ENCODE data around the gene RBM24. TPM values are rescaled to one million over a fixed set of nuclear protein-coding genes. Genes with fewer than 3 reads are reported as not detected.

Gene RBM24
- polyA plus RNA-seq, 3 donors: not detected

DNA sequence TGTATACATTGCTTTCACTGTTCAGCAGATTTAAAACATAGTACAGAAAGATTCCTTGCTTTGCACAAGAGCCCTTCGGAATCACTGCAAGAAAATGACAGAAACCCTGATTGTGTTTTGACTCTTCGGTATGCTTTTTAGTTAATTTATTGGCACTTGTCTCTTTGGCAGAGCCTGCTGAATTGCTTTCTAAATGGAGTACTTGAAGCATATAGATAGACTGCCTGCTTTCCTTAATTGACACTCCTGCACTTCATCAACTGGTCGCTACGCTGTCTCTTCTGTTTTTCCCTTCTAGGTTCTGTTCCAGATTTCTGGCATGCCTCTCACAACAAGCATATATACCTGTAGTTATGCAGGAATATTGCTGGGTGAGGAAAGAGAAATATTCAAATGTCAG, 22.4 kb upstream of the RBM24 start:
- H3K27ac ChIP-seq (ENCODE audit: low read depth in 1 of 2, low read length in 2 of 2): no peak overlapping the region
- TF ChIP-seq, protein P1, sequence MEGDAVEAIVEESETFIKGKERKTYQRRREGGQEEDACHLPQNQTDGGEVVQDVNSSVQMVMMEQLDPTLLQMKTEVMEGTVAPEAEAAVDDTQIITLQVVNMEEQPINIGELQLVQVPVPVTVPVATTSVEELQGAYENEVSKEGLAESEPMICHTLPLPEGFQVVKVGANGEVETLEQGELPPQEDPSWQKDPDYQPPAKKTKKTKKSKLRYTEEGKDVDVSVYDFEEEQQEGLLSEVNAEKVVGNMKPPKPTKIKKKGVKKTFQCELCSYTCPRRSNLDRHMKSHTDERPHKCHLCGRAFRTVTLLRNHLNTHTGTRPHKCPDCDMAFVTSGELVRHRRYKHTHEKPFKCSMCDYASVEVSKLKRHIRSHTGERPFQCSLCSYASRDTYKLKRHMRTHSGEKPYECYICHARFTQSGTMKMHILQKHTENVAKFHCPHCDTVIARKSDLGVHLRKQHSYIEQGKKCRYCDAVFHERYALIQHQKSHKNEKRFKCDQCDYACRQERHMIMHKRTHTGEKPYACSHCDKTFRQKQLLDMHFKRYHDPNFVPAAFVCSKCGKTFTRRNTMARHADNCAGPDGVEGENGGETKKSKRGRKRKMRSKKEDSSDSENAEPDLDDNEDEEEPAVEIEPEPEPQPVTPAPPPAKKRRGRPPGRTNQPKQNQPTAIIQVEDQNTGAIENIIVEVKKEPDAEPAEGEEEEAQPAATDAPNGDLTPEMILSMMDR (IDR thresholded peaks at IDR 0.05): no peak
- H3K4me2 ChIP-seq (replicated peaks; ENCODE audit: extremely low read depth, low read length, poor library complexity, severe bottlenecking): no peak overlapping the region
- H3K4me3 ChIP-seq (replicated peaks in 1 of 3; ENCODE audit: low read depth in 2 of 3, low read length in 3 of 3): no peak overlapping the region
- Mint-ChIP-seq H3K4me1 (no peaks in the 10 kb centered on the region), H3K36me3 (no peaks in the 10 kb centered on the region), H3K27ac (no peak overlapping the region), H3K4me3 (no peak overlapping the region), H3K27me3 (ENCODE audit: low read depth in 3 of 3) (peaks cover 0 to 12% (median 10%) of the 10 kb centered on the region in 3 donors), H3K9me3 (peaks cover 0 to 8% (median 0%) of the 10 kb centered on the region in 7 donors)
- H3K4me1 ChIP-seq (ENCODE audit: control insufficient read depth in 1 of 2, insufficient read depth in 2 of 2, low read length in 2 of 2): no peaks in the 10 kb centered on the region
- H3K27me3 ChIP-seq (ENCODE audit: control insufficient read depth in 2 of 2, insufficient read depth in 2 of 2, low read length in 2 of 2): no peaks in the 10 kb centered on the region
- no peaks in the 10 kb centered on the region for H3K36me3 ChIP-seq (replicated peaks in 1 of 2; ENCODE audit: control insufficient read depth in 1 of 2, insufficient read depth in 2 of 2, low read length in 2 of 2)
- no peaks in the 10 kb centered on the region for H4K20me1 ChIP-seq (ENCODE audit: insufficient read depth, low read length)
- intact Hi-C loops (cut with micrococcal nuclease): no loop called here
- no peak overlapping the region for H3K9ac ChIP-seq (ENCODE audit: insufficient read depth, low read length, poor library complexity, severe bottlenecking)
- H3K9me3 ChIP-seq (replicated peaks in 1 of 2; ENCODE audit: control insufficient read depth in 1 of 2, insufficient read depth in 1 of 2, low read length in 2 of 2): no peaks in the 10 kb centered on the region
- DNase-seq: no peak
- H2AFZ ChIP-seq (ENCODE audit: insufficient read depth, low read depth, low read length, poor library complexity, severe bottlenecking): no peak overlapping the region
- no peaks in the 10 kb centered on the region for H3K79me2 ChIP-seq (ENCODE audit: insufficient read depth, low read length)
- WGBS (ENCODE audit: insufficient coverage): no CpG with 5 or more reads among the region's 4 CpGs

DNA sequence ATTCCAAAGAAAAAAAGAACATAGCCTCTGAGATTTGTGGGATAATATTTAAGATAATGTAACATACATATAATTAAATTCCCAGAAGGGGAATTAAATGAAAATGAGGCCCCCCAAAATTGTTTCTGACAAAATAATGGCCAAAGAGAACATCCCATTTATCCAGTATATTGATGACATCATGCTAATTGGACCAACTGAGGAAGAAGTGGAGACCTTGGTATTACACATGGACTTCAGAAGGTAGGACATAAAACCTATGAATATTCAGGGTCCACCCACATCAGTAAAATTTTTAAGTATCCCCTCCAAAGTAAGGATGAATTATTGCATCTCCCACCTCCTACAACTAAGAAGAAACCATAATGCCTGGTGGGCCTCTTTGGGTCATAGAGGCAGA, 15.6 kb upstream of the RBM24 start:
- H3K4me3 ChIP-seq (replicated peaks in 1 of 3; ENCODE audit: low read depth in 2 of 3, low read length in 3 of 3): no peak overlapping the region
- no peak overlapping the region for H2AFZ ChIP-seq (ENCODE audit: insufficient read depth, low read depth, low read length, poor library complexity, severe bottlenecking)
- no peaks in the 10 kb centered on the region for H3K79me2 ChIP-seq (ENCODE audit: insufficient read depth, low read length)
- Mint-ChIP-seq H3K27me3 (ENCODE audit: low read depth in 3 of 3) (peaks cover 3 to 9% (median 6%) of the 10 kb centered on the region in 3 donors), H3K9me3 (peaks cover 1 to 15% (median 5%) of the 10 kb centered on the region in 7 donors), H3K4me3 (no peak overlapping the region), H3K36me3 (no peaks in the 10 kb centered on the region), H3K27ac (no peak overlapping the region), H3K4me1 (no peaks in the 10 kb centered on the region)
- no peak for DNase-seq
- no peak overlapping the region for H3K9ac ChIP-seq (ENCODE audit: insufficient read depth, low read length, poor library complexity, severe bottlenecking)
- H3K4me2 ChIP-seq (replicated peaks; ENCODE audit: extremely low read depth, low read length, poor library complexity, severe bottlenecking): no peak overlapping the region
- H3K27me3 ChIP-seq (ENCODE audit: control insufficient read depth in 2 of 2, insufficient read depth in 2 of 2, low read length in 2 of 2): no peaks in the 10 kb centered on the region
- intact Hi-C loops (cut with micrococcal nuclease): no loop called here
- H3K36me3 ChIP-seq (replicated peaks in 1 of 2; ENCODE audit: control insufficient read depth in 1 of 2, insufficient read depth in 2 of 2, low read length in 2 of 2): no peaks in the 10 kb centered on the region
- H3K4me1 ChIP-seq (ENCODE audit: control insufficient read depth in 1 of 2, insufficient read depth in 2 of 2, low read length in 2 of 2): no peaks in the 10 kb centered on the region
- no peak overlapping the region for H3K27ac ChIP-seq (ENCODE audit: low read depth in 1 of 2, low read length in 2 of 2)
- TF ChIP-seq, protein P1 (IDR thresholded peaks at IDR 0.05): no peak
- H4K20me1 ChIP-seq (ENCODE audit: insufficient read depth, low read length): no peaks in the 10 kb centered on the region
- H3K9me3 ChIP-seq (replicated peaks in 1 of 2; ENCODE audit: control insufficient read depth in 1 of 2, insufficient read depth in 1 of 2, low read length in 2 of 2): peaks cover 0 to 3% of the 10 kb centered on the region in 2 donors

All from CD14-positive monocyte (primary cell).